ENCODE data around the gene ACOXL.

ACOXL gene

DNA sequence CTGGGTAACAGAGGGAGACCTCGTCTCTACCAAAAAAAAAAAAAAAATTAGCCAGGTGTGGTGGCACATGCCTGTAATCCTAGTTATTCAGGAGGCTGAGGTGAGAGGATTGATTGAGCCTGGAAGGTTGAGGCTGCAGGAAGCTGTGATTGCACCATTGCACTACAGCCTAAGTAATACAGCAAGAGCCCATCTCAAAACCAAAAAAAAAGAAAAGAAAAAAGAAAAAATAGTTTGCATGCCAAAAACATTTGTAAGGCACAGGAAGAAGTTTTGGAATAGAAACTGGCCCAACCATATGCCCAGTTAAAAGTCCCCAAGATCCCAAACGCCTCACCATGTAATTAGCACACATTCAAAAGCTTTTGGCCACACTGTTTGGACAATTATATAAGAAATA lies 13.4 kb upstream of the ACOXL start:
- no peak for DNase-seq (ENCODE audit: low read depth)

DNA sequence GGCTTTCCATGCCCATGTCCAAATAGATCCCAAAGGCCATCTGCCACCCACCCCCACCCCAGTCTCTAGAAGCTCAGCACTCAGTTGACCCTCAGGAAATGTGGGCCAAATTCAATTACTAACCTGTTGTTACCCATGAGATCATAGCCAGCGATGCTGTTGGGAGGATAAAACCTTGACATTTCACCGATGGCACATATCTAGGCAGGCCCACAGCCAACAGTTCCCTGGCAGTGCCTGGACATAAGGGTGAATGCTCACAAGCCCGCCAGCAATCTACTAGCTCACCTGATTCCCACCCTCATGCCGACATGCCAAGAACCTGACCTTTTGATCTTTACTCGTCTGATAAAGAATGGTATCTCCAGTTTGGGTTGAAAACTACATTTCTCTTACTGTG lies 11.8 kb upstream of the ACOXL start:
- DNase-seq (ENCODE audit: low read depth): no peak

GRCh38 chr2:110724820-110725219 lies 7.6 kb upstream of the ACOXL start:
- DNase-seq (ENCODE audit: low read depth): no peak

- no peak for DNase-seq (ENCODE audit: low read depth)
These were observed 7.0 kb upstream of the ACOXL start for GRCh38 chr2:110725370-110725769.

DNA sequence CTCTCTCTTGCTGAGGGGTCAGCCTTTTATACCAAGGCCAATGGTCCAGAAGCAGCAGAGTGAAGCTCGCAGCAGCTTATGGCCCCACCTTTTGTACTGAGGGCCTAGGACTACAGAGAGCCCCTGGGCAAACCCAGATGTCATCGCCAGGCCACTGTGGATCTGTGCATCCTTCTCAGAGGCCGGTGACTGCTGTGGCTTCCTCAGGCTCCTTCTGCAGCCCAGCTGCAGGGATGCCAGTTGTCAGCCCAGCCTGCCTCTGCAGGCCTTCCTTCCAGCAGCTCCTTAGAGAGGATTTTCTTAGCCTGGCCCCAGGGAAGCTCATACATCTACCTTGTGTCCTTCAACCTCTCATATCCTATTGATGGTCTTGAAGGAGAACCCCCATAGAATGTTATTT lies 6.5 kb upstream of the ACOXL start:
- no peak for DNase-seq (ENCODE audit: low read depth)

- no peak for DNase-seq (ENCODE audit: low read depth)
These were observed 6.1 kb upstream of the ACOXL start for GRCh38 chr2:110726285-110726684.

DNA sequence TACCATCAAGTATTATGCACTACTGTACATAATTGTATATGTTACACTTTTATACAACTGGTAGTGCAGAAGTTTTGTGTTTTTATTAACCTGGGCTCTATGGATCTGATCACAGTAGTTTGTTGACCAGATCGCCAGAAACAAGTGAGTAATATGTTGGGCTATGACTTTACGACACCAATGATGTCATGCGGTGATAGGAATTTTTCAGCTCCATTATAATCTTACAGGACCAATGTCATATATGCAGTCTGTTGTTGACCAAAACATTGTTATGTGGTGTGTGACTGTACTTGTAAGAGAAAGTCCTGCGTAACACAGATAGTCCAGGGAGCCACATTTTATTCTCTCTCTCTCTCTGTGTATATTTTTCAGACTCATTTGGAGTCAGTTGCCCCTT lies 4.5 kb upstream of the ACOXL start:
- DNase-seq (ENCODE audit: low read depth): no peak

DNA sequence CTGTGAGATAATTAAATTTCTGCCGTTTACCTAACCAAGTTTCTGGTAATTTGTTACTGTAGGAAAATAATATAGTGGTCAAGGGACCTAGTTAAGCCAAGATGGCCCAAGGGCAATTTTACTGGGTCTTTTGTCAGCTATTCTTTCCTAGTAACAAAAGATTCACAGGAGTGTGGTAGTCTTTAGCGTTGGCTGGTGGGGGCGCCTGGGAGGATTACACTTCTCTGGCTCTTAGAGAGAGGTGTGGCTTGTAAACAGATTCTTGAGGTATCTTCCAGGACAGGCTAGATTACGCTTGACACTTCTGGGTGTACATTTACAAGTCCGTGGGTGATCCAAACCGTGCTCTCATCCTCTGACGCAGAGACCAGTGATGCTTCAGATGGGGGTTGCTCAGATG lies 3.3 kb upstream of the ACOXL start:
- DNase-seq (ENCODE audit: low read depth): no peak

- DNase-seq (ENCODE audit: low read depth): no peak
These were observed 1.3 kb upstream of the ACOXL start for GRCh38 chr2:110731064-110731463.

GRCh38 chr2:110735366-110735765 lies 3.0 kb downstream of the ACOXL start:
- DNase-seq (ENCODE audit: low read depth): no peak

- no peak for DNase-seq (ENCODE audit: low read depth)
These were observed 5.4 kb downstream of the ACOXL start for GRCh38 chr2:110737783-110738182.

GRCh38 chr2:110740747-110741349 lies 8.5 kb downstream of the ACOXL start:
- DNase-seq (ENCODE audit: low read depth): no peak

GRCh38 chr2:110741491-110741980 lies 9.2 kb downstream of the ACOXL start:
- DNase-seq (ENCODE audit: low read depth): no peak

GRCh38 chr2:110742412-110742811 lies 10.0 kb downstream of the ACOXL start:
- no peak for DNase-seq (ENCODE audit: low read depth)

GRCh38 chr2:110743600-110743999 lies 11.2 kb downstream of the ACOXL start:
- DNase-seq (ENCODE audit: low read depth): no peak

GRCh38 chr2:110744429-110744828 lies 12.1 kb downstream of the ACOXL start:
- no peak for DNase-seq (ENCODE audit: low read depth)

- DNase-seq (ENCODE audit: low read depth): no peak
These were observed 12.7 kb downstream of the ACOXL start for GRCh38 chr2:110745048-110745447.

- DNase-seq (ENCODE audit: low read depth): no peak
These were observed 14.5 kb downstream of the ACOXL start for GRCh38 chr2:110746586-110747521.

- DNase-seq (ENCODE audit: low read depth): no peak
These were observed 15.4 kb downstream of the ACOXL start for GRCh38 chr2:110747522-110748488.

- DNase-seq (ENCODE audit: low read depth): no peak
These were observed 16.1 kb downstream of the ACOXL start for GRCh38 chr2:110748489-110748867.

- no peak for DNase-seq (ENCODE audit: low read depth)
These were observed 19.3 kb downstream of the ACOXL start for GRCh38 chr2:110751642-110752041.

GRCh38 chr2:110752871-110753270 lies 20.5 kb downstream of the ACOXL start:
- no peak for DNase-seq (ENCODE audit: low read depth)

Data from stimulated activated CD8-positive, alpha-beta memory T cell treated with anti-CD3 and anti-CD28 coated beads, Interleukin-12 subunit alpha, Interleukin-12 subunit beta, amount 100 ng/mL, for 4 hours (primary cell).